A673 (cell line): ENCODE data around the gene IFNA5.

Experiments used
- CTCF ChIP-seq: fragments of 300-800, 200-600 bp; sonication (generic); conservative IDR thresholded peaks from 2 replicates; pipeline ENCODE4 v1.5.1; 2017; ENCODE audit warnings: low read depth, mild to moderate bottlenecking, antibody characterized with exemption, low read length, moderate library complexity, mixed read lengths
- EZH2 ChIP-seq: fragments of 200-600 bp; sonication (generic); IDR thresholded peaks from 2 replicates; pipeline ENCODE4 v1.6.1; 2017; ENCODE audit warnings: borderline replicate concordance, low read depth, mild to moderate bottlenecking, mixed read lengths, antibody characterized with exemption, low read length; ENCODE audit not compliant: poor library complexity, severe bottlenecking

GRCh38 chr9:21255538-21256212 lies 49.4 kb downstream of the IFNA5 start:
- no peak for TF ChIP-seq CTCF
- TF ChIP-seq EZH2, result no peak
